Measurements from ENCODE around the gene SLC35G3.
"Not testable (repeated sequence)": the region's sequence is repeated elsewhere in the genome, so short reads cannot be mapped to it uniquely, and the experiment has no call there.

DNA sequence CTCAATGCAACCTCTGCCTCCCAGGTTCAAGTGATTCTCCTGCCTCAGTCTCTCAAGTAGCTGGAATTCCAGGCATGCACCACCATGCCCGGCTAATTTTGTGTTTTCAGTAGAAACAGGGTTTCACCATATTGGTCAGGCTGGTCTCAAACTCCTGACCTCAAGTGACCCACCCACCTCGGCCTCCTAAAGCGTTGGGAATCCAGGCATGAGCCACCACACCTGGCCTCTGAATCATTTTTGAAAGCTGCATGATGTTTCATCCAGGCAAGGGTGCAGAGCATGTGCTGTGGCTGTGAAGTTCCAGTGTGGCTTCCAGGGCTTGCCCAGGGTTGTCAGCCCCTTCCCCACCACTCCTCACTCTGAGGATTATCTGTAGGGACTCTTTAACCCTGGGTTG is 21.9 kb downstream of the SLC35G3 start:
- TF ChIP-seq CTCF, POLR2A (IDR thresholded peaks at IDR 0.05): not testable (repeated sequence)
